GM18507 (cell line): ENCODE measurements around the gene AQP12A.
"Not testable (repeated sequence)": the region's sequence is repeated elsewhere in the genome, so short reads cannot be mapped to it uniquely, and the experiment has no call there.

ENCODE experiments used
- DNase-seq: peaks from one replicate; pipeline ENCODE4 v3.0.0; 2011; ENCODE audit warnings: low read depth; ENCODE audit not compliant: insufficient read length; ENCODE audit errors: extremely low spot score
- FAIRE-seq: peaks from 2 replicates; lab custom pipeline; 2011; peaks lifted over from hg19 to GRCh38; lab: Jason Lieb, UNC

The AQP12A gene

GRCh38 chr2:240655931-240656886 lies 35.5 kb upstream of the AQP12A start:
- peak; percentile 18 for DNase-seq
- FAIRE-seq, result peak; percentile 54

- not testable (repeated sequence) for FAIRE-seq, DNase-seq
Measured at GRCh38 chr2:240659883-240660282, 31.8 kb upstream of the AQP12A start.

GRCh38 chr2:240662681-240663080 lies 29.0 kb upstream of the AQP12A start:
- FAIRE-seq (no peak), DNase-seq (no peak)

- DNase-seq (no peak), FAIRE-seq (no peak)
Measured at GRCh38 chr2:240663546-240664190, 28.0 kb upstream of the AQP12A start.

- FAIRE-seq (no peak), DNase-seq (no peak)
Measured at GRCh38 chr2:240664622-240665021, 27.0 kb upstream of the AQP12A start.

- FAIRE-seq (no peak), DNase-seq (no peak)
Measured at GRCh38 chr2:240670402-240670801, 21.3 kb upstream of the AQP12A start.

- DNase-seq (no peak), FAIRE-seq (no peak)
Measured at GRCh38 chr2:240670950-240671349, 20.7 kb upstream of the AQP12A start.

- no peak for DNase-seq
Measured at GRCh38 chr2:240672076-240672700, 19.5 kb upstream of the AQP12A start.

GRCh38 chr2:240672701-240673190 lies 18.9 kb upstream of the AQP12A start:
- DNase-seq, result no peak
- no peak for FAIRE-seq

More at GRCh38 chr2:240672076-240672700, 19.5 kb upstream of the AQP12A start:
- no peak for FAIRE-seq

- DNase-seq, FAIRE-seq: not testable (repeated sequence)
Measured at GRCh38 chr2:240674461-240675184, 17.0 kb upstream of the AQP12A start.

GRCh38 chr2:240675345-240675744 lies 16.3 kb upstream of the AQP12A start:
- not testable (repeated sequence) for FAIRE-seq, DNase-seq

- DNase-seq, FAIRE-seq: not testable (repeated sequence)
Measured at GRCh38 chr2:240678043-240678442, 13.6 kb upstream of the AQP12A start.

- FAIRE-seq, DNase-seq: not testable (repeated sequence)
Measured at GRCh38 chr2:240678909-240679308, 12.8 kb upstream of the AQP12A start.

GRCh38 chr2:240680185-240680584 lies 11.5 kb upstream of the AQP12A start:
- not testable (repeated sequence) for FAIRE-seq, DNase-seq

GRCh38 chr2:240682431-240683224 lies 9.0 kb upstream of the AQP12A start, which contains the start of gene AQP12B:
AQP12B (minus strand) TSS chr2:240682885; CDS start chr2:240682837, 48 bp downstream.
- DNase-seq, FAIRE-seq: not testable (repeated sequence)

- not testable (repeated sequence) for DNase-seq, FAIRE-seq
Measured at GRCh38 chr2:240683329-240683979, 8.2 kb upstream of the AQP12A start.

- not testable (repeated sequence) for FAIRE-seq, DNase-seq
Measured at GRCh38 chr2:240683980-240684728, 7.5 kb upstream of the AQP12A start.
